Kidney (tissue), 14 donors: ENCODE results near the gene SPOCK1. TPM values are rescaled to one million over a fixed set of nuclear protein-coding genes. Genes with fewer than 3 reads are reported as not detected.

Experiments used
- DNase-seq, 5 donors: peaks; one replicate each; pipeline ENCODE4 v3.0.0-alpha.2; 2013 to 2020
- FAIRE-seq: peaks from 2 replicates; lab custom pipeline; 2012; peaks lifted over from hg19 to GRCh38; lab: Jason Lieb, UNC
- H3K27ac ChIP-seq, 2 donors: one replicate each; pipeline ENCODE4 v1.7.0; 2013; ENCODE audit warnings: low read depth in 2 of 2, low read length in 2 of 2, inconsistent platforms in 1 of 2
- H3K27me3 ChIP-seq: one replicate; pipeline ENCODE4 v1.7.1; 2013; ENCODE audit warnings: low read length, inconsistent platforms; ENCODE audit not compliant: control insufficient read depth, insufficient read depth
- H3K36me3 ChIP-seq, 3 donors: one replicate each; pipeline versions ENCODE4 v1.7.0 to v1.7.1; 2013; ENCODE audit warnings: low read length in 3 of 3, control low read depth in 1 of 3, inconsistent platforms in 1 of 3; ENCODE audit not compliant: insufficient read depth in 3 of 3, control insufficient read depth in 2 of 3
- H3K4me1 ChIP-seq, 3 donors: one replicate each; pipeline versions ENCODE4 v1.7.0 to v1.7.1; 2013; ENCODE audit warnings: low read length in 3 of 3, inconsistent platforms in 1 of 3, low read depth in 1 of 3; ENCODE audit not compliant: control insufficient read depth in 2 of 3, insufficient read depth in 2 of 3
- H3K4me3 ChIP-seq, 3 donors: one replicate each; pipeline versions ENCODE4 v1.7.0 to v1.8.1; 2013; ENCODE audit warnings: low read length in 3 of 3, control low read depth in 1 of 3, inconsistent platforms in 1 of 3
- H3K9ac ChIP-seq, 3 donors: one replicate each; pipeline versions ENCODE4 v1.7.0 to v1.7.1; 2013; ENCODE audit warnings: low read length in 3 of 3, control low read depth in 1 of 3, inconsistent platforms in 1 of 3
- H3K9me3 ChIP-seq, 3 donors: one replicate each; pipeline versions ENCODE4 v1.7.0 to v1.7.1; 2013; ENCODE audit warnings: low read length in 3 of 3, control low read depth in 1 of 3, inconsistent platforms in 1 of 3; ENCODE audit not compliant: control insufficient read depth in 2 of 3, insufficient read depth in 1 of 3
- intact Hi-C: fragments of 100-400 bp; cut with DNase I; formaldehyde crosslinking; loops from one replicate; pipeline ENCODE4 v1.11.1; 2022
- polyA plus RNA-seq: library from polyadenylated mRNA; stranded (reverse); fragments of 350-450 nt; fragmentation: Illumina TruSeq; extraction: RNeasy Lipid Tissue Mini Kit (QIAGEN cat#74804); gene quantifications from one replicate; pipeline ENCODE4 v1.2.3, GENCODE V29; 2014; ENCODE audit warnings: low read depth, low replicate concordance; ENCODE audit not compliant: insufficient read depth
- total RNA-seq: library from RNA; stranded (reverse); fragmentation: NEBNext Ultra II Directional; extraction: Animal tissue kit (Norgen Biotek cat#: 25700); gene quantifications from one replicate; pipeline ENCODE4 v1.2.1, GENCODE V29; 2021
- TF ChIP-seq, protein P1 (sequence below): IDR thresholded peaks from 3 replicates; pipeline ENCODE4 v1.5.1; 2012; ENCODE audit warnings: mild to moderate bottlenecking, moderate library complexity, borderline replicate concordance; ENCODE audit not compliant: insufficient read depth; ENCODE audit errors: extremely low read depth
- donor health status: control.
- donor health status: control.
- donor health status: control.
- donor health status: control.
- donor health status: control.
- donor health status: DM: yes; HTN: yes; CAD: no.
- donor health status: Normal renal cell carcinoma (clear cell type).

SPOCK1 gene
- total and polyA plus RNA-seq, 2 donors from 2014 or later, result 15.7 to 32.8 TPM

DNA sequence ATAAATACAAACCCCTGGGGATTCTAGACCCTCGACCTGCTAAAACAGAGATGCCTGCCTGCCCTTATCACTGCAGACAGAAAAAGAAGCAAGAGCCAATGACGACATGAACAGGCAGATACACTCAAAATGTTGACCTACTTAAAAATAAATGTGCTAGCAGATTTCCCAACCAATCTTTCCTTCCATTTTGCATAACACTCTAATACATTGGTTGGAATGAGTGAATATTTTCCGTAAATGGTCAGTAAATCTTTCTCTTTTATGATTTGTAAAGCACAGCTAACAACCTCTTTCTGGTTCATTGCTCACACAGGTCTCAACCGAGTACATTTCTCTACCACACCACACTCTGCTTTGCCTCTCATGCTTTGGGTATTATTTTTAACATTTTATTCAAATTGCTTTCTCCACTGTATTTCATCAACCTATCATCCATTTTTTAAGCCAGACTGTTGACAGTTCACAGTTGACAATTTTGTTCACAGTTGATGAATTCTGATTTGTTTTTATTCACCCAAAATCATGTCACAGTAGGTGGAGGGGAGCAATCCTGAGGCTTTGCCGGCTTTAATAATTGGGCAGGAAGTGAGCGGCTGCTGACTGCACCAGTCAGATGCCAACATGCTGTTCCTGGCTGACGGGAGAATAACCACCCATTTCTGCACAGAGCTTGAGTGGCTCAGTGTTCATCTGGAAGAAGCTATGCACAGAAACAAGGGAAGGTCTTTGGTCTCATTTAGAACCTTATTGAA is 426.6 kb downstream of the SPOCK1 start:
- H3K9ac ChIP-seq, result no peak overlapping the region
- peaks cover 0 to 11% (median 7%) of the 10 kb centered on the region in 3 donors for H3K4me1 ChIP-seq
- DNase-seq (peak in 1 of 5 donors; percentile 33), FAIRE-seq (no peak)
- peak overlapping the region in 1 of 2 donors; percentile 82 for H3K27ac ChIP-seq
- no peaks in the 10 kb centered on the region for H3K9me3 ChIP-seq
- H3K4me3 ChIP-seq, result peak overlapping the region in 1 of 3 donors; percentile 7
- no peaks in the 10 kb centered on the region for H3K36me3 ChIP-seq
- H3K27me3 ChIP-seq, result no peaks in the 10 kb centered on the region
- intact Hi-C loops, result no loop called here
- TF ChIP-seq, protein P1, sequence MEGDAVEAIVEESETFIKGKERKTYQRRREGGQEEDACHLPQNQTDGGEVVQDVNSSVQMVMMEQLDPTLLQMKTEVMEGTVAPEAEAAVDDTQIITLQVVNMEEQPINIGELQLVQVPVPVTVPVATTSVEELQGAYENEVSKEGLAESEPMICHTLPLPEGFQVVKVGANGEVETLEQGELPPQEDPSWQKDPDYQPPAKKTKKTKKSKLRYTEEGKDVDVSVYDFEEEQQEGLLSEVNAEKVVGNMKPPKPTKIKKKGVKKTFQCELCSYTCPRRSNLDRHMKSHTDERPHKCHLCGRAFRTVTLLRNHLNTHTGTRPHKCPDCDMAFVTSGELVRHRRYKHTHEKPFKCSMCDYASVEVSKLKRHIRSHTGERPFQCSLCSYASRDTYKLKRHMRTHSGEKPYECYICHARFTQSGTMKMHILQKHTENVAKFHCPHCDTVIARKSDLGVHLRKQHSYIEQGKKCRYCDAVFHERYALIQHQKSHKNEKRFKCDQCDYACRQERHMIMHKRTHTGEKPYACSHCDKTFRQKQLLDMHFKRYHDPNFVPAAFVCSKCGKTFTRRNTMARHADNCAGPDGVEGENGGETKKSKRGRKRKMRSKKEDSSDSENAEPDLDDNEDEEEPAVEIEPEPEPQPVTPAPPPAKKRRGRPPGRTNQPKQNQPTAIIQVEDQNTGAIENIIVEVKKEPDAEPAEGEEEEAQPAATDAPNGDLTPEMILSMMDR, result no peak

DNA sequence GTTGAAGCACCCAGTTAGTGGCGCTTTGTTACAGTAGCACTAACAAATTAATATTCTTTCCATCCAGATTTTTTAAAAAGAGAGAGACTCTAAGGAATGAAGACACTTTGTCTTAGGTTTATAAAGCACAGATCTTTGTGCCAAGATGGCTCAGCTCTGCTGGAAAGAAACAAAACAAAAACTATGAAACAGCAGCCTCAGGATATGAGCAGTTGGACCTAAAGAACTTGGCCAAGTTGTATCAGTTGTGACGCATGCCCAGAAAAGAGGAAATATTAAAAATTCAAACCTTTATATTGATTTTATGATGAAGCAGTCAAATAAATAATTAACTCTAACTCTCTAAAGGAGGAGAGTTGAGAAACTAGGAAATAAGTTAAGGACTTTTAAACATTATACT is 427.2 kb downstream of the SPOCK1 start:
- no peak overlapping the region for H3K4me3 ChIP-seq
- no peaks in the 10 kb centered on the region for H3K36me3 ChIP-seq
- TF ChIP-seq, protein P1, result no peak
- H3K4me1 ChIP-seq, result peaks cover 0 to 11% (median 7%) of the 10 kb centered on the region in 3 donors
- intact Hi-C loops, result no loop called here
- H3K9me3 ChIP-seq, result no peaks in the 10 kb centered on the region
- no peak overlapping the region for H3K9ac ChIP-seq
- no peak for DNase-seq
- peak overlapping the region; percentile 9 to 77 for H3K27ac ChIP-seq
- no peak for FAIRE-seq
- H3K27me3 ChIP-seq, result no peaks in the 10 kb centered on the region

DNA sequence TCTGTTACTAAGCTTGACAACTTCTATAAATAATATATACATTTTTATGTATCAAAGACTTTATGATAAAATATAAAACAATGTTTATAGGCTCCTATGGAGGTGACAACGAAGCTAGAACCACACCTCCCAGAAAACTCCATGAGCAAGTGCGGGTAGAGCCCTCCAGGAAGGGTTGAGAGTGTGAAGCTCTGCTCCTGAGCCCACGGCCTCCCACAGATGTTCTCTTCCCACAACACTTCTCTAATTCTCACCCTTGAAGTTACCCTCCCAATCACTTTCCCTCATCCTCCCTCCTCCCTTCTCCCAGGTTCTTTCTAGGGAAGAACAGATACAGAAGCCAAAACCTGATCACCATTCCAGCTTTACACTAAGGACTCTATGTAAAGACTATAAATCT is 427.6 kb downstream of the SPOCK1 start:
- TF ChIP-seq, protein P1, result no peak
- Histone ChIP-seq H3K27ac (peak overlapping the region; percentile 9 to 77), H3K9ac (no peak overlapping the region), H3K4me3 (no peak overlapping the region), H3K36me3 (no peaks in the 10 kb centered on the region), H3K27me3 (no peaks in the 10 kb centered on the region), H3K4me1 (peaks cover 0 to 11% (median 7%) of the 10 kb centered on the region in 3 donors), H3K9me3 (no peaks in the 10 kb centered on the region)
- intact Hi-C loops, result no loop called here
- FAIRE-seq (no peak), DNase-seq (no peak)
